ENCODE measurements around the gene UBIAD1.

The UBIAD1 gene

GRCh38 chr1:11337580-11338073 lies 64.6 kb downstream of the UBIAD1 start:
- Histone ChIP-seq H3K9ac (ENCODE audit: low read length) (no peak overlapping the region), H3K4me3 (ENCODE audit: low read length) (no peak overlapping the region), H3K27me3 (ENCODE audit: control insufficient read depth, insufficient read depth, low read length) (peaks cover 16% of the 10 kb centered on the region), H3K36me3 (ENCODE audit: control insufficient read depth, insufficient read depth, low read length) (no peaks in the 10 kb centered on the region), H3K9me3 (ENCODE audit: control insufficient read depth, low read length) (no peaks in the 10 kb centered on the region), H3K4me1 (ENCODE audit: control insufficient read depth, insufficient read depth, low read length) (no peaks in the 10 kb centered on the region)
